B cell (primary cell): ENCODE results near the gene ANKS1B. TPM values are rescaled to one million over a fixed set of nuclear protein-coding genes. Genes with fewer than 3 reads are reported as not detected.

Source experiments
- ATAC-seq: fragments of 200-7000 bp; cut with Tn5 transposase; one replicate; pipeline ENCODE4 v1.10.0; 2021; ENCODE audit warnings: low read depth, mild to moderate bottlenecking, moderate number of reproducible peaks, moderate library complexity
- CTCF ChIA-PET: fragments of 350-600 bp; sonication (Branson Sonifier 250); formaldehyde crosslinking; loops from one replicate; lab custom pipeline; 2021; ENCODE audit warnings: antibody characterized with exemption, inconsistent platforms; lab: Charles Lee
- POLR2A ChIA-PET: fragments of 350-600 bp; sonication (Branson Sonifier 250); formaldehyde crosslinking; loops from one replicate; lab custom pipeline; 2021; ENCODE audit warnings: antibody characterized with exemption; lab: Charles Lee
- DNase-seq: peaks from one replicate; pipeline ENCODE4 v3.0.0; 2013
- H2AFZ ChIP-seq: 2 replicates; pipeline ENCODE4 v1.6.1; 2012; ENCODE audit warnings: mild to moderate bottlenecking, low read depth, low read length; ENCODE audit not compliant: insufficient read depth, poor library complexity, severe bottlenecking
- H3K27ac ChIP-seq, 2 donors: 1 replicate in 1 of 2; 2 replicates in 1 of 2; pipeline ENCODE4 v1.5.1; 2012 to 2013; ENCODE audit warnings: low read length in 2 of 2, mild to moderate bottlenecking in 2 of 2, moderate library complexity in 1 of 2
- H3K27me3 ChIP-seq, 4 experiments: fragments of 200-600 bp in 1 of 4; sonication (generic) in 1 of 4; replicated peaks in 1 of 4; 1 replicate in 2 of 4; 2 replicates in 2 of 4; pipeline versions ENCODE4 v1.6.1 to v1.7.0; 2013 to 2016; ENCODE audit warnings: low read length in 3 of 4, mild to moderate bottlenecking in 2 of 4, mixed read lengths in 1 of 4, moderate library complexity in 1 of 4; ENCODE audit not compliant: insufficient read depth in 4 of 4, control insufficient read depth in 3 of 4; ENCODE audit errors: control extremely low read depth in 1 of 4
- H3K36me3 ChIP-seq, 2 experiments: replicated peaks in 1 of 2; 1 replicate in 1 of 2; 2 replicates in 1 of 2; pipeline versions ENCODE4 v1.6.1 to v1.7.1; 2013; ENCODE audit warnings: low read length in 1 of 2; ENCODE audit not compliant: insufficient read depth in 2 of 2, control insufficient read depth in 1 of 2; ENCODE audit errors: control extremely low read depth in 1 of 2, extremely low read depth in 1 of 2
- H3K4me1 ChIP-seq, 2 donors: fragments of 200-600 bp in 1 of 2; sonication (generic) in 1 of 2; 1 replicate in 1 of 2; 2 replicates in 1 of 2; pipeline versions ENCODE4 v1.5.1 to v1.6.1; 2013 to 2017; ENCODE audit warnings: low read length in 2 of 2; ENCODE audit not compliant: control insufficient read depth in 2 of 2, insufficient read depth in 2 of 2
- H3K4me2 ChIP-seq: replicated peaks from 2 replicates; pipeline ENCODE3; 2012; ENCODE audit warnings: mild to moderate bottlenecking, low read depth, low read length; ENCODE audit not compliant: poor library complexity, severe bottlenecking
- H3K4me3 ChIP-seq, 5 experiments: fragments of 200-600 bp in 1 of 5; sonication (generic) in 1 of 5; 1 replicate in 3 of 5; 2 replicates in 2 of 5; pipeline versions ENCODE4 v1.5.1 to v1.7.0; 2011 to 2016; ENCODE audit warnings: low read length in 4 of 5, mild to moderate bottlenecking in 4 of 5, low read depth in 2 of 5, control low read depth in 1 of 5, moderate library complexity in 1 of 5; ENCODE audit not compliant: insufficient read depth in 1 of 5; ENCODE audit errors: control extremely low read depth in 1 of 5, extremely low read depth in 1 of 5
- H3K79me2 ChIP-seq: fragments of 200-600 bp; sonication (generic); one replicate; pipeline ENCODE4 v1.6.0; 2016; ENCODE audit warnings: low read length; ENCODE audit not compliant: control insufficient read depth, insufficient read depth
- H3K9ac ChIP-seq: fragments of 200-600 bp; sonication (generic); 2 replicates; pipeline ENCODE4 v1.6.1; 2017; ENCODE audit warnings: mild to moderate bottlenecking, low read length, moderate library complexity
- H3K9me3 ChIP-seq, 3 donors: one replicate each; pipeline versions ENCODE4 v1.6.1 to v1.7.1; 2013; ENCODE audit warnings: low read length in 2 of 3; ENCODE audit not compliant: control insufficient read depth in 2 of 3, insufficient read depth in 1 of 3; ENCODE audit errors: control extremely low read depth in 1 of 3
- H4K20me1 ChIP-seq: 2 replicates; pipeline ENCODE4 v1.6.0; 2012; ENCODE audit warnings: mild to moderate bottlenecking, low read length; ENCODE audit not compliant: insufficient read depth, control insufficient read depth, poor library complexity, severe bottlenecking
- H3K27ac Mint-ChIP-seq: one replicate; pipeline ENCODE4 v1.8.0; 2021; ENCODE audit warnings: mixed read lengths
- H3K27me3 Mint-ChIP-seq: one replicate; pipeline ENCODE4 v1.8.0; 2021; ENCODE audit warnings: mixed read lengths
- H3K4me1 Mint-ChIP-seq: one replicate; pipeline ENCODE4 v1.8.0; 2021; ENCODE audit warnings: mixed read lengths
- H3K4me3 Mint-ChIP-seq: one replicate; pipeline ENCODE4 v1.8.0; 2021; ENCODE audit warnings: mixed read lengths
- H3K9me3 Mint-ChIP-seq: one replicate; pipeline ENCODE4 v1.8.0; 2022; ENCODE audit warnings: mixed read lengths; ENCODE audit not compliant: insufficient read depth
- CTCF ChIP-seq: fragments of 200-600 bp; IDR thresholded peaks from one replicate; pipeline ENCODE4 v1.8.0; 2022; ENCODE audit warnings: antibody characterized with exemption, mild to moderate bottlenecking
- EZH2 ChIP-seq: IDR thresholded peaks from 2 replicates; pipeline ENCODE4 v1.6.1; 2012; ENCODE audit warnings: borderline replicate concordance, low read depth, mild to moderate bottlenecking, moderate library complexity, low read length; ENCODE audit not compliant: insufficient read depth, poor library complexity, severe bottlenecking
- WGBS: methylation state at CpG from one replicate; pipeline ENCODE4 v1.1.5; 2013; ENCODE audit warnings: missing lambda C conversion rate; ENCODE audit not compliant: insufficient coverage; 5-methylcytosine and 5-hydroxymethylcytosine counted together
- intact Hi-C: fragments of 100-400 bp; cut with micrococcal nuclease; formaldehyde crosslinking; loops from one replicate; pipeline ENCODE4 v1.10.0; 2022
- polyA plus RNA-seq: library from polyadenylated mRNA; depleted of rRNA; stranded (reverse); fragments of >200 nt; gene quantifications from 2 replicates; pipeline ENCODE4 v1.2.3, GENCODE V29; 2012
- total RNA-seq, 2 donors: library from RNA; stranded (reverse); fragments of 120-200 nt in 1 of 2; gene quantifications; 1 replicate in 1 of 2; 2 replicates in 1 of 2; pipeline versions ENCODE4 v1.2.3 to v1.2.4, GENCODE V29; 2013 to 2022

ANKS1B gene
- total and polyA plus RNA-seq, 2 donors (not counting 1 experiment from before 2014, with no cell fraction given), result not detected

GRCh38 chr12:99505805-99506204 lies 478.9 kb downstream of the ANKS1B start:
- CTCF ChIA-PET, result no interaction called here
- H3K36me3 ChIP-seq, result no peaks in the 10 kb centered on the region
- no peaks in the 10 kb centered on the region for H3K4me1 ChIP-seq
- TF ChIP-seq EZH2 (no peak), CTCF (no peak)
- no peak overlapping the region for H3K4me3 Mint-ChIP-seq
- no CpG with 5 or more reads among the region's 3 CpGs for WGBS
- DNase-seq (no peak), ATAC-seq (no peak)
- no peak overlapping the region for H3K4me2 ChIP-seq
- H3K9ac ChIP-seq, result no peak overlapping the region
- peaks cover 6% of the 10 kb centered on the region for H3K9me3 Mint-ChIP-seq
- H3K4me1 Mint-ChIP-seq, result no peaks in the 10 kb centered on the region
- H4K20me1 ChIP-seq, result no peaks in the 10 kb centered on the region
- H2AFZ ChIP-seq, result no peak overlapping the region
- H3K27me3 Mint-ChIP-seq, result no peaks in the 10 kb centered on the region
- no peaks in the 10 kb centered on the region for H3K27me3 ChIP-seq
- POLR2A ChIA-PET, result no interaction called here
- no peak overlapping the region for H3K27ac Mint-ChIP-seq
- intact Hi-C loops, result no loop called here
- H3K4me3 ChIP-seq, result no peak overlapping the region
- no peak overlapping the region for H3K27ac ChIP-seq
- H3K79me2 ChIP-seq, result no peaks in the 10 kb centered on the region
- H3K9me3 ChIP-seq, result no peaks in the 10 kb centered on the region

GRCh38 chr12:99498756-99499155 lies 486.0 kb downstream of the ANKS1B start:
- ATAC-seq (no peak), DNase-seq (no peak)
- no peak for TF ChIP-seq EZH2
- no peak for TF ChIP-seq CTCF
- H3K4me3 Mint-ChIP-seq, result no peak overlapping the region
- Histone ChIP-seq H3K4me2 (no peak overlapping the region), H3K9me3 (no peaks in the 10 kb centered on the region), H3K4me3 (no peak overlapping the region), H3K36me3 (no peaks in the 10 kb centered on the region), H3K4me1 (no peaks in the 10 kb centered on the region), H2AFZ (no peak overlapping the region), H3K27me3 (no peaks in the 10 kb centered on the region), H4K20me1 (no peaks in the 10 kb centered on the region), H3K27ac (no peak overlapping the region), H3K9ac (no peak overlapping the region), H3K79me2 (no peaks in the 10 kb centered on the region)
- H3K9me3 Mint-ChIP-seq, result no peaks in the 10 kb centered on the region
- intact Hi-C loops, result no loop called here
- no peaks in the 10 kb centered on the region for H3K27me3 Mint-ChIP-seq
- POLR2A ChIA-PET, result no interaction called here
- no CpG with 5 or more reads among the region's 3 CpGs for WGBS
- CTCF ChIA-PET, result no interaction called here
- no peak overlapping the region for H3K27ac Mint-ChIP-seq
- no peaks in the 10 kb centered on the region for H3K4me1 Mint-ChIP-seq
